GM15510 (cell line): ENCODE data around the gene PLEKHM3.

ENCODE experiments used
- POLR2A ChIP-seq: IDR thresholded peaks from 3 replicates; pipeline ENCODE4 v1.6.1; 2011; ENCODE audit warnings: borderline replicate concordance; ENCODE audit not compliant: insufficient read length; ENCODE audit errors: extremely low read depth

Gene PLEKHM3

GRCh38 chr2:207782238-207783030 lies 242.9 kb downstream of the PLEKHM3 start:
- no peak for TF ChIP-seq POLR2A

GRCh38 chr2:207779523-207779922 lies 245.8 kb downstream of the PLEKHM3 start:
- TF ChIP-seq POLR2A, result no peak

DNA sequence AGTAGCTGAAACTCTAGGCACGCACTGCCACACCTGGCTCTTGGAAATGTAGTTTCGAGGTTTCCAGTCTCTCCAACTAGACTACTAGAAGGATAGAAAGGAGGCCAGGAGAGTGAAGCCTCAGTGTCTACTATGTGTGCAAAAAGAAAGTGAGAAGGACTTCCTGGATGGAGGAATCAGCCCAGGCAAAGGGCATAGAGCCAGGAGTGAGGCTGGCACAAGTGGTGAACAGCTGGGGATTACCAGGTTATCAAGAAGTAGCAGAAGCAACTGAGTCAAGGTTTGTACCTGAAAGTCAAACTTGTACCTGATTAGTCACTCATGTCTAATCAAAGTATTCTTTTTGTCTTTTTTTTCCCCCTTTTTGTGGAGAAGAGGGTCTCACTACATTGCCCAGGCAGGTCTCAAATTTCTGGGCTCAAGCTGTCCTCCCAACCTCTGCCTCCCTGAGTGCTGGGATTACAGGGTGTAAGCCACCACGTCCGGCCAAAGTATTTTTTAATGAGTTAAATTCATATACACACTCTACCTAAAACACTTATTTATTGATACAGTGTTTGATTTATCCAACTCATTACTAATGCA lies 246.9 kb downstream of the PLEKHM3 start:
- no peak for TF ChIP-seq POLR2A

GRCh38 chr2:207777124-207777523 lies 248.2 kb downstream of the PLEKHM3 start:
- no peak for TF ChIP-seq POLR2A

DNA sequence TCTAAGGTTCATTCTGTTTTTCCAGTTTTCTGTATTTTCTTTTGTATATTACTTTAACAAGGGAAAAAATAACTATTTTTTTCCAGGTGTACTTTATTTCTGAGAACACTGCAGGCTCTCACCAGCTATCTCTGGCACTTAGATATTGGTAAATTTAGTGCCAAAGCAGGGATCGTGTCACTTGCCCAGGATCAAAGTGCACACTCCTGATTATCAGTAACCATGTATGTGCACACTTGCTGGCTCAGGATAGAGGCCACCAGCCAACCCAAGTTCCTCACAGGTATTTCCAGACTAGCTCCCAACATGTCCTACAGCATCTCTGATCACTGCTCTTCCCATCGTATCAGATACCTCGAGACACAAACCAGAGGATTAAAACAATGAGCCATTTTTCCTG lies 249.9 kb downstream of the PLEKHM3 start:
- TF ChIP-seq POLR2A, result no peak

GRCh38 chr2:207772844-207773205 lies 252.5 kb downstream of the PLEKHM3 start:
- no peak for TF ChIP-seq POLR2A

DNA sequence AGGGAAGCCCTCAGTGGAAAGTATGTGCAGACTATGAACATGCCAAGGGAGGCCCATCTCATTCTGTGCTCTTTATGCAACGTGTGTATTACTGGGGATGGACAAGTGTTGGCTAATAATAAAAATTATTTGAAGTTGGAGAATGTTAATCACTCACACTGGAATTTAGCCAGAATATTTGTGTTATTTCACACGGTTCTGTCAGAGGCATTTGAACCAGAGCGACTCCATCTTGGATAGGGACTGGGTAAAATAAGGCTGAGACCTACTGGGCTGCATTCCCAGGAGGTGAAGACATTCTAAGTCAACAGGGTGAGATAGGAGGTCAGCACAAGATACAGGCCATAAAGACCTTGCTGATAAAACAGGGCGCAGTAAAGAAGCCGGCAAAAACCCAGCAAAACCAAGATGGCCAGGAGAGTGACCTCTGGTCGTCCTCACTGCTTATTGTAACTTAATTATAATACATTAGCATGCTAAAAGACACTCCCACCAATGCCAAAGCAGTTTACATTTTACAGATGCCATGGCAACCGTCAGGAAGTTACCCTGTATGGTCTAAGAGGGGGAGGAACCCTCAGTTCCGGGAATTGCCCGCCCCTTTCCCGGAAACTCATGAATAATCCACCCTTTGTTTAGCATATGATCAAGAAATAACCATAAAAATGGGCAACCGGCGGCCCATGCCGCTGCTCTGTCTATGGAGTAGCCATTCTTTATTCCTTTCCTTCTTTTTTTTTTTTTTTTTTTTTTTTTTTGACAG lies 253.1 kb downstream of the PLEKHM3 start:
- no peak for TF ChIP-seq POLR2A

DNA sequence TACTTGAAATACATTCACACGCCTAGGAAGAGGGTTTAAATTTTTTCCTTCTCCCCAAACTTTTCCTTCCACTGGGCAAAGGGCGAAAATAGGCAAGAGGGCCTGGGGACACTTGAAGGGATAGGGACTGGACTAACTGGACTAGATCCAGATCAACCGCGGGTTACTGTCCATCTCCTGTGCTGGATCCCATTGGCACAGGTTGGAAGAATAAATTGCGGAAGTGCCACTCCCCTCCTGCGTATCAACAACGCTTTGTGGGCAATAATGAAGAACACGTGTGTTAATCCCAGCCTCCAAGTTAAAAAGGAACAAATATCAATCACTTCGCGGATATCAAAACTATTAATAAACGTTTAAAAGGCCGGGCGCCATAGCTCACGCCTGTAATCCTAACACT lies 253.9 kb downstream of the PLEKHM3 start:
- no peak for TF ChIP-seq POLR2A
